Measurements from ENCODE around the gene UAP1L1.
"Not testable (repeated sequence)": the region's sequence is repeated elsewhere in the genome, so short reads cannot be mapped to it uniquely, and the experiment has no call there.

The UAP1L1 gene

DNA sequence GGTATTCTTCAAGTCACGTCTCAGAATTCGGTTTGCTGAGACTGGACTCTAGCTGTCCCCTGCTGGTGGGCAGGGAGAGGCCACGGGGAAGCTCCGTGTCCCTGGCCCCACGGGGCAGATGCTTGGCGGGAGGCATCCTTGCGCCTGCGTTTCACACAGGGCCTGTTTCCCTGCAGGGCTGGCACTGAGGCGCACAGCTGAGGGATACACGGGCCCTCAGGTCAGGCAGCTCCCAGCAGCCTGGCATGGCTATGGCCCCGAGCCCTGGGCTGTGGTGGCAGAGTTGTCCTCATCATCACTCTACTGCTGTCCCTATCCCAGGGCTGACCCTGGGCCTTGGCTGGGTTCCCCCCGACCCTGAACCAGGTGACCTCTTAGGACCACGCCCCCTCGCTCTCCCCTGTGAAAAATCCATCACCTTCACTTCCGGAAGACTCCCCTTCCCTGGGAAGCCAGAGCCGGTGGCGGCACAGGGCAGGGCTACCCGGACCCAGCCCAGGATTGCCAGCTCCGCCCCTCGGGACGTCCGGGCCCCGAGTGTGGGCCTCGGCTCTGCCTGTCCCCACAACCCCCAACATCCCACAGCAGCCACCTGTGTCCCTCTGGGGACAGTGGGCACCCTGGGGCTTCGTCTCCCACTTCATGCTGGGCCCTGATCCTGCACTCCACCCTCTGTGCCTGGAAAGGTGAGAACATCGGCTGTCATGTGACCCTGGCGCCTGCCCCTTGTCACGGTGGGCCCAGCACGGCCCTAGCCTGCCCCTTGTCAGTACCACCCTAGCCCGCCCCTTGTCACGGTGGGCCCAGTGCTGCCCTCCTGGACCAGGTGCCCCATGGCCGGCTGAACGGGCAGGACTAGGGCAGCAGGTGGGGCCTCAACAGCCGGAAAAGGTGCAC is 32.2 kb downstream of the UAP1L1 start:
- no peak for DNase-seq (ENCODE audit: low read depth)
- no peak overlapping the region for H3K4me3 ChIP-seq (ENCODE audit: low read depth, low read length)

GRCh38 chr9:137110147-137110910 is 33.0 kb downstream of the UAP1L1 start:
- no peak overlapping the region for H3K4me3 ChIP-seq (ENCODE audit: low read depth, low read length)

GRCh38 chr9:137110911-137111787 is 33.8 kb downstream of the UAP1L1 start:
- H3K4me3 ChIP-seq (ENCODE audit: low read depth, low read length): no peak overlapping the region

More at GRCh38 chr9:137110147-137110910, 33.0 kb downstream of the UAP1L1 start:
- no peak for DNase-seq (ENCODE audit: low read depth)

GRCh38 chr9:137111788-137112563 is 34.7 kb downstream of the UAP1L1 start:
- H3K4me3 ChIP-seq (ENCODE audit: low read depth, low read length): no peak overlapping the region
- DNase-seq (ENCODE audit: low read depth): no peak

More at GRCh38 chr9:137110911-137111787, 33.8 kb downstream of the UAP1L1 start:
- DNase-seq (ENCODE audit: low read depth): no peak

DNA sequence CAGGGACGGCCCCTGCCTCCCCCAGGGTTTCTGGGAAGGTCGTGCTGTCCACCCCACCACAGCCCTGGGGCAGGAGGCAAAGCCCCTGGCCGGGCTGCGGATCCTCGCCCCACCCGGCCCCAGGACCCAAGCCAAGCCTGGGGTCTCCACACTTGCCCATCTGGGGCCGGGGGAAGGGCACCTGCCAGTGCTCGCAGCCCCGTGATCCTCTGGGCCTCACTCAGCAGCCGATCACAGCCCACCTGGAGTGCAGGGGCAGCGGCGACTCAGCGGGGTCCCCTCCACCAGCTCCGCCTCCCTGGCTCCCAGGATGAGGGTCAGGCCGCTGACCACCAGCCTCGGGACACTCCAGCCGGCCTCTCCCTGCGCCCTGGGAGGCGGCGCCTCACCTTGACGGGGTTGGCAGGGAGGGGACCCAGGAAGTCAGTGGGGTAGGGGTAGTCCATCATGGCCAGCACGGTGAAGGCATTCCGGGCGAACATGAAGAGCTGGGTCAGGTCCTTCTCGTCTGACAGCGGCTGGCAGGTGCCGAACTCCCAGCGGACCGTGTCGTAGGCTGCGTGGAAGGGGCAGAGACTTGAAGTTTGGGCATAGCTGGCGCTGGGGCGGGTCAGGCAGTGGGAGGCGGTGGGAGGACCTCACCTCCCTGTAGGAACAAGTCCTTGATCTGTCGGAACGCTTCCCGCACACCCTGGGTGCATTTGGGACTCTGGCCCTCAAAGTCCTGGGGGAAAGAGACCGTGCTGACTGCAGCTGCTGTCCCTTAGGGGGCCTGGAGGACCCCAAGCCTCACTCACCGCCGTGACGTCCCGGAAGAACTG is 35.5 kb downstream of the UAP1L1 start:
- no peak overlapping the region for H3K4me3 ChIP-seq (ENCODE audit: low read depth, low read length)

DNA sequence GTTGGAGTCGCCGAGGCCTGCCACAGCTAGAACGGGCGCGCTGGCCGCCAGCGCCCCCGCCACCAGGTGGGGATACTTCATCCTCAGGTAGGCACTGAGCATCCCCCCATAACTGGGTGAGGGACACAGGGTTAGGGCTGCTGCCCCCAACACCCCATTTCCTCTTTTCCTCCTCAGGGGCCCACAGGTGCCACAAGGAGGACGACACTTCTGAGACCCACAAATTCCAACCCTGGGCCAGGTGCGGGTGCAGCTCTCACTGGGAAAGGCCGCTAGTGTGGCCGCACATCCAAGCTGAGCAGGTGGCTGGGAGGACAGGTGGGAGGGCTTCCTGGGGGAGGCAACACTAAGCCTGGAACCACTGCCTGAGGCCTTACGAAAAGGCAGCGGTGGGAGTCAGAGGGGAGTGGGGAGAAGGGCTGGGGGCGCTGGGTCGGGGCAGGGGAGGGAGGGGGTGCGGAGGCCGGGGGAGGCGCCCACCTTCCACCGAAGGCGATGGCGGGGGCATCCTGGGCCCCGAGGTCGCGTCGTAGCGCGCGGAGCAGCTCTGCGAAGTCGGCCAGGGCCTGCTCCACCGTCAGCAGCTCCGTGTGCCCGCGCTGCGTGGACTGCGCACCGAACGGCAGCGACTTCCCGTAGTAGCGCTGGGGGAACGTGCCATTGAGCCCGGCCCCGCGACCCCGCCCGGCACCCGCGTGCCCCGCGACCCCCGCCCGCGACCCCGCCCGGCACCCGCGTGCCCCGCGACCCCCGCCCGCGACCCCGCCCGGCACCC is 36.3 kb downstream of the UAP1L1 start:
- DNase-seq (ENCODE audit: low read depth): no peak

More for the DNA sequence above, 35.5 kb downstream of the UAP1L1 start:
- DNase-seq (ENCODE audit: low read depth): no peak

DNA sequence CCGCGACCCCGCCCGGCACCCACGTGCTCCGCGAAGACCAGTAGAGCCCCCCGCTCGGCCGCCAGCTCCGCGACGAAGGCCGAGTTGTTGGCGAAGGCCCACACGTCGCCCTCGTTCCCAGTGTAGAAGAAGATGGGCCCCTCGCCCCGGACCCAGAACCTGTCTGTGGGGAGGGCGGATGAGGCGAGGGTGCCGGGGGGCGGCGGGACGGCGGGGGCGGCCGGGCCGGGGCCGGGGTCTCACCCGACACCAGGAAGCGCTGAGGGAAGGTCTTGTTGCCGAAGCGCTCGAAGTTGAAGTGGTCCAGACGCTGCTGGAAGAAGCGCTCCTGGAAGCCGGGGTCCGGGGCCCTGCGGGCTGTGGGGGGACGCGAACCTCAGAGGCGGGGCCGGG is 36.9 kb downstream of the UAP1L1 start:
- DNase-seq (ENCODE audit: low read depth): no peak
- peak overlapping the region; percentile 56 for H3K4me3 ChIP-seq (ENCODE audit: low read depth, low read length)

More for the DNA sequence above, 36.3 kb downstream of the UAP1L1 start:
- peak overlapping the region; percentile 34 for H3K4me3 ChIP-seq (ENCODE audit: low read depth, low read length)

DNA sequence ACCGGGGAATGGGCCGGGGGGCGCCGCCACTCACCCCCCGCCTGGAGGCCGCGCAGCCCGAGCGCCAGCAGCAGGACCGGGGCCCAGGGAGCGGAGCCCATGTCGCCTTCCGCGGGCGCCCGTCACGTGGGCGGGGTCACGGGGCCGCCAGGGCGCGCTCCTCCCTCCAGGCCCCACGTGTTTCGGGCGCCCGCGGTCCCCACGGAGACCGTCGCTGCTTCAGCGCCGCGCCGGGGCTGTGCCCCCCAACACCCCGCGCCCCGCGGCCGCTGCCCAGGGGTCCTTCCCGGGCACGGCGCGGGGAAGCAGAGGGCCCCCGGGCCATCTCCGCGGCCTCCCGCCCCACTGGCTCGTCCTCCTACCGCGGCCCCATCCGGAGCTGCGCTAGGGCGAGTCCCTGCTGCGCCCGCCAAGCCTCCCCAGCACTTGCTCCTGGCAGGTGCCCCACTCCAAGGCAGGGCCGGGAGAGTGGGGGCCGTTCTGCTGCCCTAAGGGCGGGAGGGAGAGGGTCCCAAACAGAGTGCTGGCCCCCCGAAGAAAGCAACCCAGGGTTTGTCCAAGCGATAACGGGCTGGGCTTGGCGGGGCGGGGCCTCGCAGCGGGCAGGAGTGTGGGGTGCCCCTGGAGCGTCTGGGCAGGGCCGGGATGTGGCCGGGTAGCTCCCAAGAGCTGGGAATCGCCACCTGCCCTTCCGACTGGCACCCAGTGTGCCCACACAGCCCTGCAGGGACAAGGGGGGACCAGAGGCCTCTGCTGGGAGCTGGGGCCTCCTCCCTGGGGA is 37.5 kb downstream of the UAP1L1 start, which contains the start of gene DPP7:
Gene DPP7 (minus strand): TSS at position 121 of the 781 bp plus-strand sequence. CDS start 20 bp downstream, at position 101.
- DNase-seq (ENCODE audit: low read depth): no peak
- H3K4me3 ChIP-seq (ENCODE audit: low read depth, low read length): peak within 1 kb of the TSS; percentile 56

GRCh38 chr9:137115394-137116026 is 38.2 kb downstream of the UAP1L1 start:
- H3K4me3 ChIP-seq (ENCODE audit: low read depth, low read length): no peak overlapping the region
- no peak for DNase-seq (ENCODE audit: low read depth)

DNA sequence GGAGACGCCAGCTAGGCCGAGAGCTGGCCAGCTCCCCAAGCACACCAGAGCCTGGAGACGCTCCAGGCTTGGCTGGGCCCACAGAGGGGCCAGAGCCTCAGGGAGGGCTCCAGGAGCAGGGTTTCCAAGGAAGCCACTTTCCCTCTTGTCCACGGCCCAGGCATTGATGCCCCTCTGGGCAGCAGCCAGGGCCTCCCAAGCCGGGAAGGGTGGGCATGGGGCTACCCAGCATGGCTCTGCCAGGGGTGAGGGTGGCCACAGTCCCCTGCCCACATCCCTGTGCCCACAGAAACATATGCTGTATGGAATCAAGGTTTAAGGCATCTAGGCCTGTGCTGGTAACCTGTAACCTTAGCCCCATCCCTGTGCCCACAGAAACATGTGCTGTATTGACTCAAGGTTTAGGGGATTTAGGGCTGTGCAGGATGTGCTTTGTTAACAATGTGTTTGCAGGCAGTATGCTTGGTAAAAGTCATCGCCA is 38.8 kb downstream of the UAP1L1 start:
- no peak overlapping the region for H3K4me3 ChIP-seq (ENCODE audit: low read depth, low read length)
- DNase-seq (ENCODE audit: low read depth): no peak

- no peak overlapping the region for H3K4me3 ChIP-seq (ENCODE audit: low read depth, low read length)
- no peak for DNase-seq (ENCODE audit: low read depth)
Measured at GRCh38 chr9:137116728-137117127, 39.4 kb downstream of the UAP1L1 start.

DNA sequence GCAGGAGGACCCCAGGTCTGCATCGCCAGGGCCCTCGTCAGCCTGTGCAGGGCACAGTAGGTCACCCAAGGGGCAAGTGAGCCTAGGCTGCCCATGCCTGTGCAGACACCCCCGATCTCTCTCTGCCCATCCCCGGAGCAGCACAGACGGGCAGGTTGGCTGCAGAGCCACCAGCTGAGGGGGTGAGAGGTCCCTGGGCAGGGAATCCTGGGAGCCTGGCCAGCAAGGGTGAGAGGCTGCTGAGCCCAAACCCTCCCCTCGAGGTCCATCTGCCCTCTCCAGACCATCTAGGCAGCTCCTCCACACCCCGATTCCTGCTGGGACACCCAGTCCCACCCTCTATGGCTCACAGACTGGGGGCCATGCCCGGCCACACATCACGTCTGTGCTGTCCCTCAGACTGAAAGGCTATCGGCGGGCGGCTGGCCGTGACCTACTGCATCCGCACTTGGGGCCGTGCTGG is 40.0 kb downstream of the UAP1L1 start:
- no peak overlapping the region for H3K4me3 ChIP-seq (ENCODE audit: low read depth, low read length)
- DNase-seq (ENCODE audit: low read depth): no peak

- DNase-seq (ENCODE audit: low read depth); H3K4me3 ChIP-seq (ENCODE audit: low read depth, low read length): not testable (repeated sequence)
Measured at GRCh38 chr9:137118092-137118603, 40.8 kb downstream of the UAP1L1 start.

DNA sequence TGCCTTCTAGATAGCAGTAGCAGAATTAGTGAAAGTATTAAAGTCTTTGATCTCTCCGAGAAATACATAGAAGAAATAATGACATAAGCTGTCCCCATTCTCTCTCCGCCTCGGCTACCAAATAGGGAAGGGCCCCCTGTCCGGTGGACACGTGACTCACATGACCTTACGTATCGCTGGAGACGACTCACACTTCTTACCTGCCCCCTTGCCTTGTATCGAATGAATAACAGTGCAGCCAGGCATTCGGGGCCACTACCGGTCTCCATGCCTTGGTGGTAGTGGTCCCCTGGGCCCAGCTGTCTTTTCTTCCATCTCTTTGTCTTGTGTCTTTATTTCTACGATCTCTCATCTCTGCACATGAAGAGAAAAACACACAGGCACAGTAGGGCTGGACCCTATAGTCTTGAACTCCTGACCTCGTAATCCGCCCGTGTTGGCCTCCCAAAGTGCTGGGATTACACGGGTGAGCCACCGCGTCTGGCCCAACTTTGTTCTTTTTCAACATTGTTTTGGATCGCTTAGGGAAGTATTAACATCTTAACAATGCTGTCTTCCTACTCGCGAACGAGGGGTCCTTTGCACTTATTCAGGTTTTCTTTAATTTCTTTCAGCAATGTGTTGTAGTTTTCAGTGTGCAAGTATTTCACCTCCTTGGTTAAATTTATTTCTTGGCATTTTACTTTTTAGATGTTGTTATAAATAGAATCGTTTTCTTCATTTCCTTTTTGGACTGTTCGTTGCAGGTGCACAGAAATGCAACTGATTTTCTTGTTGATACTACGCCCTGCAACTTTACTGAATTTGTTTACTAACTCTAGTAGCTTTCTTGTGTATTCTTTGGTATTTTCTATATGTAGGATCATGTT is 44.8 kb downstream of the UAP1L1 start:
- DNase-seq (ENCODE audit: low read depth); H3K4me3 ChIP-seq (ENCODE audit: low read depth, low read length): not testable (repeated sequence)
